HEK293 (cell line): Measurements from ENCODE around the gene GPALPP1.

ENCODE experiments used
- CTCF ChIA-PET: fragments of 350-600 bp; formaldehyde crosslinking; extraction: SDS; loops from one replicate; lab custom pipeline; 2021; ENCODE audit warnings: antibody characterized with exemption; lab: Yijun Ruan, JAX
- POLR2A ChIA-PET: fragments of 300-600 bp; formaldehyde crosslinking; extraction: SDS; loops from one replicate; lab custom pipeline; 2020; ENCODE audit warnings: antibody characterized with exemption, inconsistent platforms; lab: Yijun Ruan, JAX
- H3K27ac ChIP-seq: fragments of 200-500 bp; sonication (Bioruptor generic); 2 replicates; pipeline ENCODE4 v1.5.1; 2014; ENCODE audit warnings: low read depth, low read length, control low read depth, inconsistent platforms; ENCODE audit errors: extremely low read depth
- H3K36me3 ChIP-seq, 2 experiments: fragments of 200-500 bp in 1 of 2; sonication (Bioruptor generic) in 1 of 2; 1 replicate in 1 of 2; 2 replicates in 1 of 2; pipeline ENCODE4 v1.5.1; 2014 to 2017; ENCODE audit warnings: inconsistent platforms in 2 of 2, low read length in 2 of 2; ENCODE audit not compliant: control insufficient read depth in 2 of 2, insufficient read depth in 1 of 2
- H3K4me1 ChIP-seq: fragments of 200-500 bp; sonication (Bioruptor generic); 2 replicates; pipeline ENCODE4 v1.5.1; 2014; ENCODE audit warnings: mild to moderate bottlenecking, low read length, inconsistent platforms; ENCODE audit not compliant: control insufficient read depth, insufficient read depth
- H3K4me3 ChIP-seq: 2 replicates; pipeline ENCODE4 v1.5.1; 2011; ENCODE audit warnings: low read depth, mild to moderate bottlenecking, control low read depth, low read length, moderate library complexity
- H3K9me3 ChIP-seq: fragments of 200-500 bp; sonication (Bioruptor generic); 2 replicates; pipeline ENCODE4 v1.5.1; 2014; ENCODE audit warnings: low read depth, low read length, inconsistent platforms; ENCODE audit not compliant: control insufficient read depth, insufficient read depth
- BCL11A ChIP-seq: fragments of 450-650 bp; formaldehyde crosslinking; IDR thresholded peaks from 2 replicates; pipeline ENCODE4 v1.5.1; 2016; ENCODE audit warnings: low read depth, missing biosample characterization, missing genetic modification characterization
- GLI2 ChIP-seq: fragments of 450-650 bp; formaldehyde crosslinking; IDR thresholded peaks from 2 replicates; pipeline ENCODE4; 2017; ENCODE audit warnings: missing biosample characterization, missing genetic modification characterization, low read depth, borderline replicate concordance
- IKZF3 ChIP-seq: fragments of 450-650 bp; IDR thresholded peaks from 2 replicates; pipeline ENCODE4 v1.5.0; 2018; ENCODE audit warnings: missing biosample characterization, mild to moderate bottlenecking, missing genetic modification characterization, moderate library complexity
- KLF10 ChIP-seq: fragments of 450-650 bp; IDR thresholded peaks from 2 replicates; pipeline ENCODE4 v1.5.1; 2018; ENCODE audit warnings: missing biosample characterization, mild to moderate bottlenecking, missing genetic modification characterization
- TSHZ1 ChIP-seq: fragments of 450-650 bp; formaldehyde crosslinking; IDR thresholded peaks from 2 replicates; pipeline ENCODE4 v1.5.1; 2016; ENCODE audit warnings: missing biosample characterization, missing genetic modification characterization, borderline replicate concordance
- ZBTB1 ChIP-seq: fragments of 450-650 bp; formaldehyde crosslinking; IDR thresholded peaks from 2 replicates; pipeline ENCODE4 v1.5.1; 2016; ENCODE audit warnings: missing biosample characterization, missing genetic modification characterization
- ZBTB17 ChIP-seq: fragments of 450-650 bp; formaldehyde crosslinking; IDR thresholded peaks from 2 replicates; pipeline ENCODE4 v1.5.1; 2016; ENCODE audit warnings: missing biosample characterization, missing genetic modification characterization
- ZBTB7A ChIP-seq: fragments of 450-650 bp; formaldehyde crosslinking; IDR thresholded peaks from 2 replicates; pipeline ENCODE4 v1.5.1; 2016; ENCODE audit warnings: low read depth, missing biosample characterization, missing genetic modification characterization
- ZNF138 ChIP-seq: fragments of 450-650 bp; formaldehyde crosslinking; IDR thresholded peaks from 2 replicates; pipeline ENCODE4 v1.5.1; 2016; ENCODE audit warnings: missing biosample characterization, missing genetic modification characterization, borderline replicate concordance
- ZNF16 ChIP-seq: fragments of 450-650 bp; formaldehyde crosslinking; IDR thresholded peaks from 2 replicates; pipeline ENCODE4 v1.5.1; 2016; ENCODE audit warnings: low read depth, missing biosample characterization, missing genetic modification characterization
- ZNF175 ChIP-seq: fragments of 450-650 bp; formaldehyde crosslinking; IDR thresholded peaks from 2 replicates; pipeline ENCODE4 v1.5.1; 2016; ENCODE audit warnings: missing biosample characterization, missing genetic modification characterization
- ZNF248 ChIP-seq: fragments of 450-650 bp; formaldehyde crosslinking; IDR thresholded peaks from 2 replicates; pipeline ENCODE4 v1.5.1; 2017; ENCODE audit warnings: missing biosample characterization, missing genetic modification characterization
- ZNF311 ChIP-seq: fragments of 450-650 bp; formaldehyde crosslinking; IDR thresholded peaks from 2 replicates; pipeline ENCODE4 v1.5.1; 2017; ENCODE audit warnings: missing biosample characterization, missing genetic modification characterization, borderline replicate concordance
- ZNF394 ChIP-seq: fragments of 450-650 bp; formaldehyde crosslinking; IDR thresholded peaks from 2 replicates; pipeline ENCODE4 v1.5.1; 2016; ENCODE audit warnings: missing biosample characterization, missing genetic modification characterization, mild to moderate bottlenecking, moderate library complexity, borderline replicate concordance
- ZNF423 ChIP-seq: fragments of 450-650 bp; formaldehyde crosslinking; IDR thresholded peaks from 2 replicates; pipeline ENCODE4 v1.5.1; 2016; ENCODE audit warnings: missing biosample characterization, missing genetic modification characterization
- ZNF513 ChIP-seq: fragments of 450-650 bp; IDR thresholded peaks from 2 replicates; pipeline ENCODE4 v1.5.1; 2018; ENCODE audit warnings: missing biosample characterization, missing genetic modification characterization
- ZNF558 ChIP-seq: fragments of 450-650 bp; formaldehyde crosslinking; IDR thresholded peaks from 2 replicates; pipeline ENCODE4 v1.5.1; 2016; ENCODE audit warnings: missing biosample characterization, missing genetic modification characterization
- ZNF677 ChIP-seq: fragments of 450-650 bp; IDR thresholded peaks from 2 replicates; pipeline ENCODE4 v1.5.0; 2018; ENCODE audit warnings: missing biosample characterization, mild to moderate bottlenecking, missing genetic modification characterization, moderate library complexity
- ZNF792 ChIP-seq: fragments of 450-650 bp; formaldehyde crosslinking; IDR thresholded peaks from 2 replicates; pipeline ENCODE4 v1.5.1; 2016; ENCODE audit warnings: missing biosample characterization, missing genetic modification characterization
- TF ChIP-seq, protein P1 (sequence below): fragments of 450-650 bp; formaldehyde crosslinking; conservative IDR thresholded peaks from 2 replicates; pipeline ENCODE4 v1.5.1; 2016; ENCODE audit warnings: low read depth, missing biosample characterization, missing genetic modification characterization
- TF ChIP-seq, protein P2 (sequence below): fragments of 450-650 bp; formaldehyde crosslinking; conservative IDR thresholded peaks from 2 replicates; pipeline ENCODE4 v1.5.1; 2016; ENCODE audit warnings: low read depth, missing biosample characterization, missing genetic modification characterization
- TF ChIP-seq, protein P3 (sequence below): fragments of 450-650 bp; formaldehyde crosslinking; IDR thresholded peaks from 2 replicates; pipeline ENCODE4 v1.5.1; 2016; ENCODE audit warnings: missing biosample characterization, missing genetic modification characterization

The GPALPP1 gene

GRCh38 chr13:45011198-45011597 is 21.9 kb downstream of the GPALPP1 start (continued):
- TF ChIP-seq, protein P1, sequence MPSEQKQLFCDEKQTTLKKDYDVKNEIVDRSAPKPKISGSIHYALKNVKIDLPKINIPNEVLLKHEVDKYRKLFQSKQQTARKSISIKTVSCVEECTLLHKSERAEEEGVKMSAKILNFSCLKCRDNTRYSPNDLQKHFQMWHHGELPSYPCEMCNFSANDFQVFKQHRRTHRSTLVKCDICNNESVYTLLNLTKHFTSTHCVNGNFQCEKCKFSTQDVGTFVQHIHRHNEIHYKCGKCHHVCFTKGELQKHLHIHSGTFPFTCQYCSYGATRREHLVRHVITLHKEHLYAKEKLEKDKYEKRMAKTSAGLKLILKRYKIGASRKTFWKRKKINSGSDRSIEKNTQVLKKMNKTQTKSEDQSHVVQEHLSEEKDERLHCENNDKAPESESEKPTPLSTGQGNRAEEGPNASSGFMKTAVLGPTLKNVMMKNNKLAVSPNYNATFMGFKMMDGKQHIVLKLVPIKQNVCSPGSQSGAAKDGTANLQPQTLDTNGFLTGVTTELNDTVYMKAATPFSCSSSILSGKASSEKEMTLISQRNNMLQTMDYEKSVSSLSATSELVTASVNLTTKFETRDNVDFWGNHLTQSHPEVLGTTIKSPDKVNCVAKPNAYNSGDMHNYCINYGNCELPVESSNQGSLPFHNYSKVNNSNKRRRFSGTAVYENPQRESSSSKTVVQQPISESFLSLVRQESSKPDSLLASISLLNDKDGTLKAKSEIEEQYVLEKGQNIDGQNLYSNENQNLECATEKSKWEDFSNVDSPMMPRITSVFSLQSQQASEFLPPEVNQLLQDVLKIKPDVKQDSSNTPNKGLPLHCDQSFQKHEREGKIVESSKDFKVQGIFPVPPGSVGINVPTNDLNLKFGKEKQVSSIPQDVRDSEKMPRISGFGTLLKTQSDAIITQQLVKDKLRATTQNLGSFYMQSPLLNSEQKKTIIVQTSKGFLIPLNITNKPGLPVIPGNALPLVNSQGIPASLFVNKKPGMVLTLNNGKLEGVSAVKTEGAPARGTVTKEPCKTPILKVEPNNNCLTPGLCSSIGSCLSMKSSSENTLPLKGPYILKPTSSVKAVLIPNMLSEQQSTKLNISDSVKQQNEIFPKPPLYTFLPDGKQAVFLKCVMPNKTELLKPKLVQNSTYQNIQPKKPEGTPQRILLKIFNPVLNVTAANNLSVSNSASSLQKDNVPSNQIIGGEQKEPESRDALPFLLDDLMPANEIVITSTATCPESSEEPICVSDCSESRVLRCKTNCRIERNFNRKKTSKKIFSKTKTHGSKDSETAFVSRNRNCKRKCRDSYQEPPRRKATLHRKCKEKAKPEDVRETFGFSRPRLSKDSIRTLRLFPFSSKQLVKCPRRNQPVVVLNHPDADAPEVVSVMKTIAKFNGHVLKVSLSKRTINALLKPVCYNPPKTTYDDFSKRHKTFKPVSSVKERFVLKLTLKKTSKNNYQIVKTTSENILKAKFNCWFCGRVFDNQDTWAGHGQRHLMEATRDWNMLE (tag by site-specific recombination) = no peak
- no peak for TF ChIP-seq ZBTB7A (tag by site-specific recombination)
- no peak for TF ChIP-seq ZNF16
- TF ChIP-seq ZNF311 (tag by site-specific recombination) = no peak
- no peak for TF ChIP-seq ZNF792
- no peak for TF ChIP-seq ZNF423 (tag by site-specific recombination)
- no peak for TF ChIP-seq ZNF677
- TF ChIP-seq ZNF394 = no peak
- TF ChIP-seq KLF10 (tag by site-specific recombination) = no peak
- TF ChIP-seq ZNF248 = no peak

DNA sequence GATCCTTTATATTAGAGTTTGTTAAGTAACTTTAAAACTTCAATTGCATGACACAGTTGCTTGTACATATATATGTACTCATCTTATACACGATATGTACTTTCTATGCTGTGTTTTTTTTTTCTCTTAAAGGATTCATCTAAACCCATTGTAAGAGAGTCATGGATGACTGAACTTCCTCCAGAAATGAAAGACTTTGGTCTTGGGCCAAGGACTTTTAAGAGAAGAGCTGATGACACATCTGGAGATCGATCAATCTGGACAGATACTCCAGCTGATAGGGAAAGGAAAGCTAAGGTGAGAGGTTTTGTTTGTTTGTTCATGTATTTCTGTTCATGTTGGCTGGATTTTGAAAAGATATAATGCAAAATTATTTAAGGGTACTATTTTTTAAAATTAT is 26.0 kb downstream of the GPALPP1 start:
- no peaks in the 10 kb centered on the region for H3K9me3 ChIP-seq
- H3K27ac ChIP-seq = no peak overlapping the region
- no peak overlapping the region for H3K4me3 ChIP-seq
- peaks cover 21 to 56% of the 10 kb centered on the region in 2 experiments for H3K36me3 ChIP-seq
- no peaks in the 10 kb centered on the region for H3K4me1 ChIP-seq
- POLR2A ChIA-PET = no interaction called here
- CTCF ChIA-PET = interaction anchor here (0.7 to 1.2 kb wide), 2 partner anchors 31 to 38 kb away, joined by 3 to 4 read pairs; no protein-coding TSS in a partner anchor
- TF ChIP-seq ZNF138 (no peak), GLI2 (tag by site-specific recombination) (no peak), ZNF175 (tag by site-specific recombination) (no peak), ZBTB17 (tag by site-specific recombination) (no peak), ZNF311 (tag by site-specific recombination) (no peak), ZBTB1 (tag by site-specific recombination) (no peak), ZNF558 (tag by site-specific recombination) (no peak), TSHZ1 (no peak), ZNF513 (tag by site-specific recombination) (no peak), IKZF3 (tag by site-specific recombination) (no peak), KLF10 (tag by site-specific recombination) (no peak), BCL11A (tag by site-specific recombination) (no peak)
- TF ChIP-seq, protein P2, sequence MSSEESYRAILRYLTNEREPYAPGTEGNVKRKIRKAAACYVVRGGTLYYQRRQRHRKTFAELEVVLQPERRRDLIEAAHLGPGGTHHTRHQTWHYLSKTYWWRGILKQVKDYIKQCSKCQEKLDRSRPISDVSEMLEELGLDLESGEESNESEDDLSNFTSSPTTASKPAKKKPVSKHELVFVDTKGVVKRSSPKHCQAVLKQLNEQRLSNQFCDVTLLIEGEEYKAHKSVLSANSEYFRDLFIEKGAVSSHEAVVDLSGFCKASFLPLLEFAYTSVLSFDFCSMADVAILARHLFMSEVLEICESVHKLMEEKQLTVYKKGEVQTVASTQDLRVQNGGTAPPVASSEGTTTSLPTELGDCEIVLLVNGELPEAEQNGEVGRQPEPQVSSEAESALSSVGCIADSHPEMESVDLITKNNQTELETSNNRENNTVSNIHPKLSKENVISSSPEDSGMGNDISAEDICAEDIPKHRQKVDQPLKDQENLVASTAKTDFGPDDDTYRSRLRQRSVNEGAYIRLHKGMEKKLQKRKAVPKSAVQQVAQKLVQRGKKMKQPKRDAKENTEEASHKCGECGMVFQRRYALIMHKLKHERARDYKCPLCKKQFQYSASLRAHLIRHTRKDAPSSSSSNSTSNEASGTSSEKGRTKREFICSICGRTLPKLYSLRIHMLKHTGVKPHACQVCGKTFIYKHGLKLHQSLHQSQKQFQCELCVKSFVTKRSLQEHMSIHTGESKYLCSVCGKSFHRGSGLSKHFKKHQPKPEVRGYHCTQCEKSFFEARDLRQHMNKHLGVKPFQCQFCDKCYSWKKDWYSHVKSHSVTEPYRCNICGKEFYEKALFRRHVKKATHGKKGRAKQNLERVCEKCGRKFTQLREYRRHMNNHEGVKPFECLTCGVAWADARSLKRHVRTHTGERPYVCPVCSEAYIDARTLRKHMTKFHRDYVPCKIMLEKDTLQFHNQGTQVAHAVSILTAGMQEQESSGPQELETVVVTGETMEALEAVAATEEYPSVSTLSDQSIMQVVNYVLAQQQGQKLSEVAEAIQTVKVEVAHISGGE = no peak
- TF ChIP-seq, protein P3, sequence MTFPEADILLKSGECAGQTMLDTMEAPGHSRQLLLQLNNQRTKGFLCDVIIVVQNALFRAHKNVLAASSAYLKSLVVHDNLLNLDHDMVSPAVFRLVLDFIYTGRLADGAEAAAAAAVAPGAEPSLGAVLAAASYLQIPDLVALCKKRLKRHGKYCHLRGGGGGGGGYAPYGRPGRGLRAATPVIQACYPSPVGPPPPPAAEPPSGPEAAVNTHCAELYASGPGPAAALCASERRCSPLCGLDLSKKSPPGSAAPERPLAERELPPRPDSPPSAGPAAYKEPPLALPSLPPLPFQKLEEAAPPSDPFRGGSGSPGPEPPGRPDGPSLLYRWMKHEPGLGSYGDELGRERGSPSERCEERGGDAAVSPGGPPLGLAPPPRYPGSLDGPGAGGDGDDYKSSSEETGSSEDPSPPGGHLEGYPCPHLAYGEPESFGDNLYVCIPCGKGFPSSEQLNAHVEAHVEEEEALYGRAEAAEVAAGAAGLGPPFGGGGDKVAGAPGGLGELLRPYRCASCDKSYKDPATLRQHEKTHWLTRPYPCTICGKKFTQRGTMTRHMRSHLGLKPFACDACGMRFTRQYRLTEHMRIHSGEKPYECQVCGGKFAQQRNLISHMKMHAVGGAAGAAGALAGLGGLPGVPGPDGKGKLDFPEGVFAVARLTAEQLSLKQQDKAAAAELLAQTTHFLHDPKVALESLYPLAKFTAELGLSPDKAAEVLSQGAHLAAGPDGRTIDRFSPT = no peak
